Tibial nerve (tissue), 3 donors: Measurements from ENCODE around the gene PLXDC1.
"Not testable (repeated sequence)": the region's sequence is repeated elsewhere in the genome, so short reads cannot be mapped to it uniquely, and the experiment has no call there.

Experiments
- CTCF ChIP-seq, 5 experiments: fragments of 200-600 bp in 3 of 5; fragments of 450-650 bp in 2 of 5; sonication (generic) in 3 of 5; IDR thresholded peaks; one replicate each; pipeline ENCODE4 v1.5.1; 2016 to 2019; ENCODE audit warnings: antibody characterized with exemption in 5 of 5, mild to moderate bottlenecking in 3 of 5, moderate library complexity in 2 of 5
- POLR2A ChIP-seq, 2 donors: fragments of 450-650 bp; IDR thresholded peaks; one replicate each; pipeline ENCODE4 v1.6.1; 2017; ENCODE audit warnings: antibody characterized with exemption in 2 of 2, mild to moderate bottlenecking in 2 of 2, moderate library complexity in 2 of 2

- not testable (repeated sequence) for TF ChIP-seq CTCF, POLR2A (IDR thresholded peaks at IDR 0.05)
Measured at GRCh38 chr17:39035578-39035977, 115.9 kb downstream of the PLXDC1 start.
